IMR-90 (cell line): ENCODE data around the gene RAB8A.

Source experiments
- CHD1 ChIP-seq: IDR thresholded peaks from 2 replicates; pipeline ENCODE4 v1.6.1; 2012; ENCODE audit warnings: low read depth, low read length, improper control_type of control experiment
- CTCF ChIP-seq: conservative IDR thresholded peaks from 2 replicates; pipeline ENCODE4 v1.5.1; 2012; ENCODE audit warnings: mild to moderate bottlenecking, low read depth, low read length, improper control_type of control experiment
- SMC3 ChIP-seq: fragments of 150-350 bp; IDR thresholded peaks from 2 replicates; pipeline ENCODE4 v1.6.1; 2016; ENCODE audit warnings: low read depth, mild to moderate bottlenecking, antibody characterized with exemption, low read length, moderate library complexity

GRCh38 chr19:16111909-16112752, 442 bp downstream of the RAB8A start:
- no peak for TF ChIP-seq CTCF
- TF ChIP-seq SMC3 = no peak
- TF ChIP-seq CHD1 = no peak
